Measurements from ENCODE around the gene CDH24.
"Not testable (repeated sequence)": the region's sequence is repeated elsewhere in the genome, so short reads cannot be mapped to it uniquely, and the experiment has no call there.

Gene CDH24

GRCh38 chr14:23015618-23016017 is 41.7 kb downstream of the CDH24 start:
- peak in 1 of 3 donors; percentile 17 for DNase-seq

- DNase-seq: not testable (repeated sequence)
Observed at GRCh38 chr14:23013749-23014054, 43.6 kb downstream of the CDH24 start.

- no peak for DNase-seq
Observed at GRCh38 chr14:23013054-23013748, 44.1 kb downstream of the CDH24 start.

GRCh38 chr14:23009939-23010726 is 47.2 kb downstream of the CDH24 start, which contains the start of gene C14orf93:
Gene C14orf93 (minus strand): TSS chr14:23010143. CDS start chr14:22999023, 11,120 bp downstream.
- peak; percentile 65 to 89 (median 72) for DNase-seq

GRCh38 chr14:23009483-23009938 is 47.8 kb downstream of the CDH24 start:
- DNase-seq: peak in 1 of 3 donors; percentile 53

GRCh38 chr14:23008831-23009230 is 48.5 kb downstream of the CDH24 start:
- DNase-seq: peak in 1 of 3 donors; percentile 5

- peak; percentile 97 to 98 (median 97) for DNase-seq
Observed at GRCh38 chr14:23006544-23007419, 50.5 kb downstream of the CDH24 start.

- DNase-seq: no peak
Observed at GRCh38 chr14:23006188-23006534, 51.2 kb downstream of the CDH24 start.

- peak; percentile 19 to 46 (median 42) for DNase-seq
Observed at GRCh38 chr14:23005451-23006187, 51.7 kb downstream of the CDH24 start.

GRCh38 chr14:23004274-23004673 is 53.0 kb downstream of the CDH24 start:
- not testable (repeated sequence) for DNase-seq

GRCh38 chr14:23002592-23002991 is 54.7 kb downstream of the CDH24 start:
- DNase-seq: no peak

GRCh38 chr14:23000860-23001259 is 56.5 kb downstream of the CDH24 start:
- no peak for DNase-seq

- DNase-seq: no peak
Observed at GRCh38 chr14:22998329-22999012, 58.8 kb downstream of the CDH24 start.

GRCh38 chr14:22997676-22998323 is 59.5 kb downstream of the CDH24 start:
- no peak for DNase-seq

Measured in suppressor macrophage treated with lipopolysaccharide for 1 hour (primary cell).